Panc1 (cell line): ENCODE measurements around the gene INS. TPM values are rescaled to one million over a fixed set of nuclear protein-coding genes. Genes with fewer than 3 reads are reported as not detected.

Experiments used
- ATAC-seq: fragments of 200-7000 bp; cut with Tn5 transposase; 2 replicates; pipeline ENCODE4 v1.9.1; 2020; ENCODE audit warnings: mild to moderate bottlenecking, moderate library complexity
- BruUV-seq: library from RNA; stranded (reverse); fragments of 400-500 nt; replicated peaks from 2 replicates; lab custom pipeline; 2021; lab: Mats Ljungman, UMichigan
- CTCF ChIA-PET: fragments of 300-600 bp; sonication (Branson Sonifier 250); formaldehyde crosslinking; loops from one replicate; lab custom pipeline; 2022; ENCODE audit warnings: antibody characterized with exemption; lab: Charles Lee
- POLR2A ChIA-PET: fragments of 300-600 bp; sonication (Branson Sonifier 250); formaldehyde crosslinking; loops from one replicate; lab custom pipeline; 2022; ENCODE audit warnings: antibody characterized with exemption; lab: Charles Lee
- DNase-seq: peaks from one replicate; pipeline ENCODE4 v3.0.0-alpha.2; 2010; ENCODE audit warnings: low read depth, low spot score
- H3K27ac ChIP-seq: 2 replicates; pipeline ENCODE4 v1.5.1; 2011; ENCODE audit warnings: mild to moderate bottlenecking, low read length, inconsistent platforms
- H3K27me3 ChIP-seq: fragments of 200-500 bp; sonication (Bioruptor generic); 2 replicates; pipeline ENCODE4 v1.6.0; 2014; ENCODE audit warnings: low read length, inconsistent platforms; ENCODE audit not compliant: control insufficient read depth, insufficient read depth
- H3K36me3 ChIP-seq: fragments of 200-500 bp; sonication (Bioruptor generic); 2 replicates; pipeline ENCODE4 v1.5.1; 2014; ENCODE audit warnings: inconsistent platforms, mild to moderate bottlenecking, low read length, moderate library complexity; ENCODE audit not compliant: control insufficient read depth, insufficient read depth
- H3K4me1 ChIP-seq: 2 replicates; pipeline ENCODE4 v1.5.1; 2011; ENCODE audit warnings: inconsistent platforms, mild to moderate bottlenecking, low read length, moderate library complexity; ENCODE audit not compliant: control insufficient read depth, insufficient read depth
- H3K4me3 ChIP-seq, 2 experiments: 2 replicates each; pipeline ENCODE4 v1.5.1; 2011 to 2012; ENCODE audit warnings: low read depth in 2 of 2, low read length in 2 of 2, mild to moderate bottlenecking in 2 of 2, inconsistent platforms in 1 of 2, moderate library complexity in 1 of 2
- H3K9me3 ChIP-seq: fragments of 200-500 bp; sonication (Bioruptor generic); 2 replicates; pipeline ENCODE4 v1.5.1; 2014; ENCODE audit warnings: low read depth, mild to moderate bottlenecking, inconsistent platforms, low read length, moderate library complexity; ENCODE audit not compliant: control insufficient read depth, insufficient read depth
- CTCF ChIP-seq: fragments of 450-650 bp; IDR thresholded peaks from 2 replicates; pipeline ENCODE4 v1.5.1; 2017; ENCODE audit warnings: mild to moderate bottlenecking
- POLR2AphosphoS5 ChIP-seq: IDR thresholded peaks from 2 replicates; pipeline ENCODE4 v1.6.1; 2012; ENCODE audit warnings: mild to moderate bottlenecking, low read depth, low read length, moderate library complexity
- SIN3A ChIP-seq: IDR thresholded peaks from 2 replicates; pipeline ENCODE4 v1.6.1; 2012; ENCODE audit warnings: low read depth, mild to moderate bottlenecking, low read length, moderate library complexity, borderline replicate concordance; ENCODE audit not compliant: insufficient read depth
- TCF7L2 ChIP-seq: IDR thresholded peaks from 2 replicates; pipeline ENCODE4 v1.6.1; 2011; ENCODE audit warnings: mild to moderate bottlenecking, low read depth, low read length, inconsistent platforms
- in situ Hi-C: cut with HindIII; loops from 2 replicates; pipeline ENCODE4 v1.10.0; 2016; ENCODE audit warnings: low sequenced_read_pairs, low pct_unique_long_range_greater_than_20kb
- intact Hi-C: fragments of 100-400 bp; cut with micrococcal nuclease; formaldehyde crosslinking; loops from one replicate; pipeline ENCODE4 v1.10.0; 2022; ENCODE audit not compliant: unreplicated experiment
- total RNA-seq: library from RNA; stranded (reverse); gene quantifications from one replicate; pipeline ENCODE4 v1.2.1, GENCODE V29; 2021; ENCODE audit not compliant: unreplicated experiment
- TF ChIP-seq, protein P1 (sequence below), 2 experiments: IDR thresholded peaks; 2 replicates each; pipeline ENCODE4 v1.6.1; 2011 to 2012; ENCODE audit warnings: low read depth in 2 of 2, control low read depth in 1 of 2, low read length in 1 of 2, mild to moderate bottlenecking in 1 of 2, moderate library complexity in 1 of 2; ENCODE audit not compliant: insufficient read depth in 1 of 2

The INS gene
- total RNA-seq, 1 experiment from 2014 or later = not detected

- in situ Hi-C loops (no loop called here), intact Hi-C loops (no loop called here)
- Histone ChIP-seq H3K4me3 (no peak overlapping the region), H3K4me1 (peaks cover 3% of the 10 kb centered on the region; the same call in 1 of the 2 replicates), H3K9me3 (no peaks in the 10 kb centered on the region), H3K27me3 (no peaks in the 10 kb centered on the region), H3K36me3 (no peaks in the 10 kb centered on the region), H3K27ac (no peak overlapping the region)
- DNase-seq (no peak), ATAC-seq (no peak)
- CTCF ChIA-PET = no interaction called here
- TF ChIP-seq TCF7L2 = no peak
- TF ChIP-seq CTCF = no peak
- no peak for TF ChIP-seq SIN3A
- TF ChIP-seq POLR2AphosphoS5 = no peak
- TF ChIP-seq, protein P1, sequence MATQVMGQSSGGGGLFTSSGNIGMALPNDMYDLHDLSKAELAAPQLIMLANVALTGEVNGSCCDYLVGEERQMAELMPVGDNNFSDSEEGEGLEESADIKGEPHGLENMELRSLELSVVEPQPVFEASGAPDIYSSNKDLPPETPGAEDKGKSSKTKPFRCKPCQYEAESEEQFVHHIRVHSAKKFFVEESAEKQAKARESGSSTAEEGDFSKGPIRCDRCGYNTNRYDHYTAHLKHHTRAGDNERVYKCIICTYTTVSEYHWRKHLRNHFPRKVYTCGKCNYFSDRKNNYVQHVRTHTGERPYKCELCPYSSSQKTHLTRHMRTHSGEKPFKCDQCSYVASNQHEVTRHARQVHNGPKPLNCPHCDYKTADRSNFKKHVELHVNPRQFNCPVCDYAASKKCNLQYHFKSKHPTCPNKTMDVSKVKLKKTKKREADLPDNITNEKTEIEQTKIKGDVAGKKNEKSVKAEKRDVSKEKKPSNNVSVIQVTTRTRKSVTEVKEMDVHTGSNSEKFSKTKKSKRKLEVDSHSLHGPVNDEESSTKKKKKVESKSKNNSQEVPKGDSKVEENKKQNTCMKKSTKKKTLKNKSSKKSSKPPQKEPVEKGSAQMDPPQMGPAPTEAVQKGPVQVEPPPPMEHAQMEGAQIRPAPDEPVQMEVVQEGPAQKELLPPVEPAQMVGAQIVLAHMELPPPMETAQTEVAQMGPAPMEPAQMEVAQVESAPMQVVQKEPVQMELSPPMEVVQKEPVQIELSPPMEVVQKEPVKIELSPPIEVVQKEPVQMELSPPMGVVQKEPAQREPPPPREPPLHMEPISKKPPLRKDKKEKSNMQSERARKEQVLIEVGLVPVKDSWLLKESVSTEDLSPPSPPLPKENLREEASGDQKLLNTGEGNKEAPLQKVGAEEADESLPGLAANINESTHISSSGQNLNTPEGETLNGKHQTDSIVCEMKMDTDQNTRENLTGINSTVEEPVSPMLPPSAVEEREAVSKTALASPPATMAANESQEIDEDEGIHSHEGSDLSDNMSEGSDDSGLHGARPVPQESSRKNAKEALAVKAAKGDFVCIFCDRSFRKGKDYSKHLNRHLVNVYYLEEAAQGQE (IDR thresholded peaks at IDR 0.05; ENCODE audit: insufficient read depth in 1 of 2, low read depth in 2 of 2, low read length in 1 of 2) = no peak
- POLR2A ChIA-PET = no interaction called here
- BruUV-seq = no TSS peak
Measured at GRCh38 chr11:2176389-2176900, 15.4 kb upstream of the INS start.

DNA sequence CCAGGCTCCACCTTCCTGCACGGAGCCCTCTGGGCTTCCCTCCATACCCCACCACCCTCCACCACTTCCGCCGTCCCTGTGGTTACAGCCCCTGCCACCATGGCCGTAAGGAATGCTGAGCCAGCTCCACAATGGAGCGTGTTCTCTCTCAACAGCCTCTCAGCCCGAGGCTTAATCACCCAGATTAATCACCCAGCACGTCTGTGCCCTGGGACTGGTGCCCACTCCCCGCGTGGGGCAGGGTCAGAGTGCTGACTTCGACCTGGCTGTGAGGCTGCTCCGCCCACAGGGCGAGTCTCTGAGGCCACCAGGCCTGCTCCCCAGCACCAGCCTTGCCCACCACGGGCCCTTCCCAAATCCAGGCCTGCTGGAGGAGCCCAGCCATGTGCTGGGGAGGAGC, 14.7 kb upstream of the INS start:
- in situ Hi-C loops = no loop called here
- Histone ChIP-seq H3K27ac (no peak overlapping the region), H3K4me1 (peaks cover 1% of the 10 kb centered on the region; the same call in 1 of the 2 replicates), H3K9me3 (no peaks in the 10 kb centered on the region), H3K36me3 (no peaks in the 10 kb centered on the region), H3K4me3 (no peak overlapping the region), H3K27me3 (no peaks in the 10 kb centered on the region)
- ChIA-PET POLR2A (no interaction called here), CTCF (no interaction called here)
- BruUV-seq = no TSS peak
- DNase-seq (no peak), ATAC-seq (no peak)
- TF ChIP-seq CTCF = no peak
- no peak for TF ChIP-seq SIN3A
- TF ChIP-seq TCF7L2 = no peak
- no peak for TF ChIP-seq POLR2AphosphoS5
- TF ChIP-seq, protein P1 (IDR thresholded peaks at IDR 0.05; ENCODE audit: insufficient read depth in 1 of 2, low read depth in 2 of 2, low read length in 1 of 2) = no peak
- intact Hi-C loops = no loop called here
